Hepatocyte (in vitro differentiated cells): Measurements from ENCODE around the gene MID2. TPM values are rescaled to one million over a fixed set of nuclear protein-coding genes. Genes with fewer than 3 reads are reported as not detected.
"Not testable (repeated sequence)": the region's sequence is repeated elsewhere in the genome, so short reads cannot be mapped to it uniquely, and the experiment has no call there.

ENCODE experiments used
- DNase-seq: peaks from one replicate; pipeline ENCODE4 v3.0.0-alpha.2; 2016; ENCODE audit warnings: low spot score
- H2AFZ ChIP-seq: fragments of 200-600 bp; sonication (generic); 2 replicates; pipeline ENCODE4 v1.6.0; 2016; ENCODE audit warnings: antibody characterized with exemption, mild to moderate bottlenecking
- H3K27ac ChIP-seq: fragments of 200-600 bp; sonication (generic); 2 replicates; pipeline ENCODE4 v1.5.1; 2016; ENCODE audit warnings: mild to moderate bottlenecking
- H3K27me3 ChIP-seq: fragments of 200-600 bp; sonication (generic); 2 replicates; pipeline ENCODE4 v1.6.1; 2016
- H3K36me3 ChIP-seq: fragments of 200-600 bp; sonication (generic); replicated peaks from 2 replicates; pipeline ENCODE4 v1.5.1; 2016; ENCODE audit warnings: low read depth; ENCODE audit not compliant: insufficient read depth
- H3K4me1 ChIP-seq: fragments of 200-600 bp; sonication (generic); 2 replicates; pipeline ENCODE4 v1.5.1; 2016; ENCODE audit warnings: mild to moderate bottlenecking, moderate library complexity; ENCODE audit not compliant: insufficient read depth
- H3K4me2 ChIP-seq: fragments of 200-600 bp; sonication (generic); 2 replicates; pipeline ENCODE4 v1.6.0; 2016
- H3K4me3 ChIP-seq: fragments of 200-600 bp; sonication (generic); 2 replicates; pipeline ENCODE4 v1.5.1; 2016; ENCODE audit warnings: mild to moderate bottlenecking
- H3K79me2 ChIP-seq: fragments of 200-600 bp; sonication (generic); 2 replicates; pipeline ENCODE4 v1.6.0; 2017; ENCODE audit warnings: mild to moderate bottlenecking
- H3K9me2 ChIP-seq: fragments of 200-600 bp; sonication (generic); replicated peaks from 2 replicates; pipeline ENCODE4 v1.6.0; 2017; ENCODE audit warnings: mild to moderate bottlenecking; ENCODE audit not compliant: insufficient read depth
- H3K9me3 ChIP-seq: fragments of 200-600 bp; sonication (generic); 2 replicates; pipeline ENCODE4 v1.5.1; 2016; ENCODE audit warnings: low read depth, mild to moderate bottlenecking
- H4K20me1 ChIP-seq: fragments of 200-600 bp; sonication (generic); 2 replicates; pipeline ENCODE4 v1.6.0; 2016; ENCODE audit warnings: mild to moderate bottlenecking; ENCODE audit not compliant: insufficient read depth, poor library complexity, severe bottlenecking
- EZH2 ChIP-seq: fragments of 200-600 bp; sonication (generic); IDR thresholded peaks from 2 replicates; pipeline ENCODE4 v1.6.1; 2016; ENCODE audit warnings: antibody characterized with exemption, mild to moderate bottlenecking, borderline replicate concordance
- EZH2phosphoT487 ChIP-seq: fragments of 200-600 bp; sonication (generic); IDR thresholded peaks from one replicate; pipeline ENCODE4 v1.6.1; 2018; ENCODE audit warnings: antibody characterized with exemption, mild to moderate bottlenecking, low read depth, moderate library complexity; ENCODE audit not compliant: unreplicated experiment, severe bottlenecking
- WGBS: methylation state at CpG from one replicate; pipeline ENCODE4 v1.1.6; 2016; ENCODE audit warnings: low lambda C conversion rate; ENCODE audit errors: missing lambda C conversion rate; 5-methylcytosine and 5-hydroxymethylcytosine counted together
- polyA plus RNA-seq: library from polyadenylated mRNA; unstranded; fragments of >200 nt; fragmentation: Nextera tagmentation; extraction: Ambion mirVana; gene quantifications from 2 replicates; pipeline ENCODE4 v1.2.1, GENCODE V29; 2016
- total RNA-seq: library from RNA; depleted of rRNA; stranded (reverse); fragments of >200 nt; gene quantifications from 2 replicates; pipeline ENCODE4 v1.2.3, GENCODE V29; 2014
- TF ChIP-seq, protein P1 (sequence below): fragments of 200-600 bp; sonication (generic); IDR thresholded peaks from 2 replicates; pipeline ENCODE4 v1.5.1; 2016; ENCODE audit warnings: antibody characterized with exemption, mild to moderate bottlenecking; ENCODE audit not compliant: poor library complexity

Gene MID2
- total and polyA plus RNA-seq, 2 experiments from 2014 or later = 4.4 to 17.6 TPM

- no peak for DNase-seq
- Histone ChIP-seq H4K20me1 (no peaks in the 10 kb centered on the region), H3K9me3 (no peaks in the 10 kb centered on the region), H3K27me3 (no peaks in the 10 kb centered on the region), H3K27ac (no peak overlapping the region), H3K9me2 (no peaks in the 10 kb centered on the region), H2AFZ (no peak overlapping the region), H3K79me2 (no peaks in the 10 kb centered on the region), H3K4me3 (no peak overlapping the region), H3K4me1 (peaks cover 13% of the 10 kb centered on the region), H3K36me3 (no peaks in the 10 kb centered on the region), H3K4me2 (no peak overlapping the region)
- WGBS = 90% methylated on average over 9 of the region's 9 CpGs
- TF ChIP-seq, protein P1, sequence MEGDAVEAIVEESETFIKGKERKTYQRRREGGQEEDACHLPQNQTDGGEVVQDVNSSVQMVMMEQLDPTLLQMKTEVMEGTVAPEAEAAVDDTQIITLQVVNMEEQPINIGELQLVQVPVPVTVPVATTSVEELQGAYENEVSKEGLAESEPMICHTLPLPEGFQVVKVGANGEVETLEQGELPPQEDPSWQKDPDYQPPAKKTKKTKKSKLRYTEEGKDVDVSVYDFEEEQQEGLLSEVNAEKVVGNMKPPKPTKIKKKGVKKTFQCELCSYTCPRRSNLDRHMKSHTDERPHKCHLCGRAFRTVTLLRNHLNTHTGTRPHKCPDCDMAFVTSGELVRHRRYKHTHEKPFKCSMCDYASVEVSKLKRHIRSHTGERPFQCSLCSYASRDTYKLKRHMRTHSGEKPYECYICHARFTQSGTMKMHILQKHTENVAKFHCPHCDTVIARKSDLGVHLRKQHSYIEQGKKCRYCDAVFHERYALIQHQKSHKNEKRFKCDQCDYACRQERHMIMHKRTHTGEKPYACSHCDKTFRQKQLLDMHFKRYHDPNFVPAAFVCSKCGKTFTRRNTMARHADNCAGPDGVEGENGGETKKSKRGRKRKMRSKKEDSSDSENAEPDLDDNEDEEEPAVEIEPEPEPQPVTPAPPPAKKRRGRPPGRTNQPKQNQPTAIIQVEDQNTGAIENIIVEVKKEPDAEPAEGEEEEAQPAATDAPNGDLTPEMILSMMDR = no peak
- TF ChIP-seq EZH2 (no peak), EZH2phosphoT487 (no peak)
Measured at GRCh38 chrX:107780525-107780924, 45.1 kb upstream of the MID2 start.

- WGBS = 65% methylated on average over 1 of the region's 1 CpG
- no peak overlapping the region for H2AFZ ChIP-seq
Measured at GRCh38 chrX:107787827-107788226, 37.8 kb upstream of the MID2 start.

GRCh38 chrX:107804427-107804826 lies 21.2 kb upstream of the MID2 start:
- Histone ChIP-seq H3K36me3 (no peaks in the 10 kb centered on the region), H3K9me2 (no peaks in the 10 kb centered on the region), H3K4me2 (no peak overlapping the region), H3K4me3 (no peak overlapping the region), H4K20me1 (no peaks in the 10 kb centered on the region), H3K79me2 (no peaks in the 10 kb centered on the region), H3K27me3 (no peaks in the 10 kb centered on the region), H3K4me1 (no peaks in the 10 kb centered on the region), H3K27ac (no peak overlapping the region), H2AFZ (no peak overlapping the region), H3K9me3 (no peaks in the 10 kb centered on the region)
- no peak for DNase-seq
- TF ChIP-seq, protein P1 = no peak
- no peak for TF ChIP-seq EZH2
- TF ChIP-seq EZH2phosphoT487 = no peak
- 75% methylated on average over 1 of the region's 1 CpG for WGBS

More at GRCh38 chrX:107787827-107788226, 37.8 kb upstream of the MID2 start:
- H3K4me2 ChIP-seq = no peak overlapping the region
- H3K27ac ChIP-seq = no peak overlapping the region
- H3K4me1 ChIP-seq = no peaks in the 10 kb centered on the region
- H3K36me3 ChIP-seq = no peaks in the 10 kb centered on the region
- no peaks in the 10 kb centered on the region for H3K9me2 ChIP-seq
- no peaks in the 10 kb centered on the region for H4K20me1 ChIP-seq
- H3K79me2 ChIP-seq = no peaks in the 10 kb centered on the region
- H3K27me3 ChIP-seq = no peaks in the 10 kb centered on the region
- no peak for DNase-seq
- TF ChIP-seq EZH2phosphoT487 = no peak
- TF ChIP-seq, protein P1 = no peak
- TF ChIP-seq EZH2 = no peak
- H3K4me3 ChIP-seq = no peak overlapping the region
- H3K9me3 ChIP-seq = no peaks in the 10 kb centered on the region

DNA sequence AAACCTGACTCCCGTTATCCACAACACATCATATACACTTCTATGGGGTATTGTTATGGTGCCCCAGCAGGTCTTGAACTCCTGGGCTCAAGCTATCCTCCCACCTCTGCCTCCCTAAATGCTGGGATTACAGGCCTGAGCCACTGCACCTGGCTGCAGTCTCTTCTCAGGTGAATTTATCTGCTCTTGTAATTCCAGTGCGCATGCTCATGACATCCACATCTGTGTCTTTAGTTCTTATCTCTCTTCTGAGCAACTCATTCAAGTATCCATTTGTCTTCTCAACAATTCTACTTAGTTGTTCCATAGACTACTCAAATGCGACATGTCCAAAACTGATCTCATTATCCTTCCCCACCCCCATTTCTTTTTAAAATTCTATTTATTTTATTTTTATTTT lies 20.5 kb upstream of the MID2 start:
- Histone ChIP-seq H3K27ac (no peak overlapping the region), H3K9me2 (no peaks in the 10 kb centered on the region), H3K4me1 (no peaks in the 10 kb centered on the region), H3K79me2 (no peaks in the 10 kb centered on the region), H3K4me3 (no peak overlapping the region), H3K9me3 (no peaks in the 10 kb centered on the region), H3K27me3 (no peaks in the 10 kb centered on the region), H3K36me3 (no peaks in the 10 kb centered on the region), H4K20me1 (no peaks in the 10 kb centered on the region), H3K4me2 (no peak overlapping the region), H2AFZ (no peak overlapping the region)
- no peak for DNase-seq
- TF ChIP-seq, protein P1 = no peak
- TF ChIP-seq EZH2 (no peak), EZH2phosphoT487 (no peak)
- 92% methylated on average over 3 of the region's 3 CpGs for WGBS

GRCh38 chrX:107810053-107810452 lies 15.6 kb upstream of the MID2 start:
- not testable (repeated sequence) for H3K79me2 ChIP-seq, H4K20me1 ChIP-seq, H3K4me3 ChIP-seq, H2AFZ ChIP-seq, H3K9me2 ChIP-seq, DNase-seq, H3K27ac ChIP-seq, H3K27me3 ChIP-seq, H3K4me1 ChIP-seq, H3K4me2 ChIP-seq, H3K36me3 ChIP-seq, H3K9me3 ChIP-seq
- 88% methylated on average over 10 of the region's 10 CpGs for WGBS
